Activated naive CD8-positive, alpha-beta T cell treated with anti-CD3 and anti-CD28 coated beads, Interleukin-2, amount 50 U/mL, for 24 hours (primary cell): Measurements from ENCODE around the gene GPBAR1.
"Not testable (repeated sequence)": the region's sequence is repeated elsewhere in the genome, so short reads cannot be mapped to it uniquely, and the experiment has no call there.

Experiments used
- ATAC-seq: fragments of 150-1000 bp; cut with Tn5 transposase; one replicate; pipeline ENCODE4 v1.10.0; 2021
- DNase-seq: peaks from one replicate; pipeline ENCODE4 v3.0.0; 2021
- H3K27ac Mint-ChIP-seq: one replicate; pipeline ENCODE4 v1.8.0; 2021; ENCODE audit warnings: mild to moderate bottlenecking, mixed read lengths
- H3K27me3 Mint-ChIP-seq: one replicate; pipeline ENCODE4 v1.8.0; 2021; ENCODE audit warnings: mixed read lengths
- H3K36me3 Mint-ChIP-seq: one replicate; pipeline ENCODE4 v1.8.0; 2021; ENCODE audit warnings: low read depth, mixed read lengths
- H3K4me1 Mint-ChIP-seq: one replicate; pipeline ENCODE4 v1.8.0; 2021; ENCODE audit warnings: mixed read lengths
- H3K4me3 Mint-ChIP-seq: one replicate; pipeline ENCODE4 v1.8.0; 2021; ENCODE audit warnings: mild to moderate bottlenecking, moderate library complexity, mixed read lengths
- H3K9me3 Mint-ChIP-seq: one replicate; pipeline ENCODE4 v1.8.0; 2021; ENCODE audit warnings: mixed read lengths

GPBAR1 gene

GRCh38 chr2:218270721-218271486, 10.1 kb downstream of the GPBAR1 start:
- Mint-ChIP-seq H3K4me1 (peaks cover 38% of the 10 kb centered on the region), H3K27me3 (no peaks in the 10 kb centered on the region), H3K4me3 (peak overlapping the region; percentile 97), H3K27ac (peak overlapping the region; percentile 95), H3K36me3 (peaks cover 21% of the 10 kb centered on the region), H3K9me3 (no peaks in the 10 kb centered on the region)
- no peak for DNase-seq
- ATAC-seq: no peak

- H3K9me3 Mint-ChIP-seq: no peaks in the 10 kb centered on the region
- peak overlapping the region; percentile 97 for H3K4me3 Mint-ChIP-seq
- no peak overlapping the region for H3K27ac Mint-ChIP-seq
- H3K27me3 Mint-ChIP-seq: no peaks in the 10 kb centered on the region
- ATAC-seq (no peak), DNase-seq (no peak)
- peaks cover 37% of the 10 kb centered on the region for H3K4me1 Mint-ChIP-seq
- H3K36me3 Mint-ChIP-seq: peaks cover 21% of the 10 kb centered on the region
These were observed 10.6 kb downstream of the GPBAR1 start for GRCh38 chr2:218271487-218271797.

DNA sequence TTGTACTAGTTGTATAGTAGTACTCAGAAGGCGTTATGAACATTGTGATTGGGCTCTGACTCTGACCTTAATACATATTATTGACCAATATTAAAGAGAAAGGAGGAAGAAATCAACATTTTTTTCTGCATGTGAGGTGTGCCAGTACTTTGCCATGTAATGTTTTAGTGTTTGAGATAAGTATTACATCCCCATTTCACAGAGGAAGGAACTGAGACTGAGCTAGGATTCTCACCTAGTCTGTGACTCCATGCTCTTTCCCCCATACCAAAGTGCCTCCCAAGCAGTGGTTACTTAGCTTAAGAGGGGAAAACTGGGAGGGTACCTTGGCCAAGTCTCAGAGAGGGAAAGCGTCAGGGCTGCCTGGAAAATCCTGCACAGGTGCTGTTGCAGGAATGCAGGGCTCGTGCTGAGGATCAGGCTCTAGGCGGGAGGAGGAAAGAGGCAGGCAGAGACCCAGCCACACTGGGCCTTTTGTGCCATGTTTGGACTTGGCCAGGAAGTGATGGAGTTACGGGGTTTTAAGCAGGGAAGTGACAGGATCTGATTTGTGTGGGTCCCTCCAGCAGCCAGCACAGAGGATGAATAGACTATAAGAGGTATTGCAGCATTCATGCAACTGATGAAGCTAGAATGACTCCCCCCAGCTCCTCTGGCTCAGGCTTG, 11.2 kb downstream of the GPBAR1 start:
- Mint-ChIP-seq H3K27ac (no peak overlapping the region), H3K27me3 (no peaks in the 10 kb centered on the region), H3K4me3 (peak overlapping the region; percentile 97), H3K9me3 (no peaks in the 10 kb centered on the region), H3K36me3 (peaks cover 18% of the 10 kb centered on the region), H3K4me1 (peaks cover 37% of the 10 kb centered on the region)
- no peak for ATAC-seq
- no peak for DNase-seq

DNA sequence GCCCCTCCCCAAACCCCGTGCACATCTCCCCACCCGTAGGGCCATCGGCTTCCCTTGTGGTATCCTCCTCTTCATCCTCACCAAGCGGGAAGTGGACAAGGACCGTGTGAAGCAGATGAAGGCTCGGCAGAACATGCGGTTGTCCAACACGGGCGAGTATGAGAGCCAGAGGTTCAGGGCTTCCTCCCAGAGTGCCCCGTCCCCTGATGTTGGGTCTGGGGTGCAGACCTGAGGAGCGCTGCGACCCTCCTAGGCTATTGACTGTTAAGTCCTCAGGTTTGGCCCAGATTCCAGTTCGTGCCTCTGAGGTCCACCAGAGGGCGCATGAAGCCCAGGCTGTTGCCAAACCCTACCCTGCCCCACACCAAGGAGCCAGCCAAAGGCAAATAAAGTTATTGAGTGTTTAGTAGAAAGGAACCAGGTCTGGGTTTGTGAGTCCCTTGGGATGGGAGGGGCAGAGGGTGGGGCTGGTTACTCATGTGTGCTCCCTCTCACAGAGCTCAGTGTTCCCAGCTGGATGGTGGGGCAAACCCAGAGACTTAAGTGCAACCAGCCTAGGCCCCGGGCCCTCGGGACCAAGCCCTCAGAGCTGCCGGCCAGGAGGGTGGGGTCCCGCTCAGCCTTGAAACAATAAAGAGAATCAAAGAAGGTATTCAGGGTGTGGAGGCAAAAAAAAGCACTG, 11.9 kb downstream of the GPBAR1 start:
- Mint-ChIP-seq H3K27me3 (no peaks in the 10 kb centered on the region), H3K27ac (no peak overlapping the region), H3K4me1 (peaks cover 31% of the 10 kb centered on the region), H3K9me3 (no peaks in the 10 kb centered on the region), H3K36me3 (peaks cover 12% of the 10 kb centered on the region), H3K4me3 (no peak overlapping the region)
- peak; percentile 25 for ATAC-seq
- peak; percentile 79 for DNase-seq

GRCh38 chr2:218273214-218273907, 12.5 kb downstream of the GPBAR1 start:
- Mint-ChIP-seq H3K4me1 (peaks cover 29% of the 10 kb centered on the region), H3K36me3 (peaks cover 11% of the 10 kb centered on the region)
- H3K27me3 Mint-ChIP-seq, H3K9me3 Mint-ChIP-seq, DNase-seq, H3K4me3 Mint-ChIP-seq, H3K27ac Mint-ChIP-seq, ATAC-seq: not testable (repeated sequence)

DNA sequence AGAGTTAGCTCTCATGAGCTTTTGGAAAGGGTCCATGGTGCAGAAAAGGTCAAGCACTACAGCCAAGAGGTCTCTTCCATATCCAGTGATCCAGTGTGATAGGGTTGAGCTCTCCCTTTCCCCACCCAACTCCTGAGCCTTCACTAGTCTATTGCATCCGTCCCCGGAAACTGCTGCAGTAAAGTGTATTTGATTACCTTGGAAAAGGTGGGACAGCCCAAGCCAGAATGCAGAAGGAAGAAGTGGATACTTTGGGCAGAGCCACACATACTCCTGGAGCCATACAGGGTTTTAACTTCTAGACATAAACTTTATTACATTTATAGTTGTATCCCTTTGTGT, 13.1 kb downstream of the GPBAR1 start:
- Mint-ChIP-seq H3K27me3 (no peaks in the 10 kb centered on the region), H3K4me1 (peaks cover 29% of the 10 kb centered on the region), H3K27ac (no peak overlapping the region), H3K9me3 (no peaks in the 10 kb centered on the region), H3K36me3 (peaks cover 11% of the 10 kb centered on the region), H3K4me3 (no peak overlapping the region)
- no peak for ATAC-seq
- no peak for DNase-seq

GRCh38 chr2:218274586-218274985, 13.8 kb downstream of the GPBAR1 start:
- ATAC-seq: no peak
- Mint-ChIP-seq H3K27me3 (no peaks in the 10 kb centered on the region), H3K27ac (peak overlapping the region; percentile 14), H3K9me3 (no peaks in the 10 kb centered on the region), H3K4me1 (peaks cover 22% of the 10 kb centered on the region), H3K36me3 (peaks cover 7% of the 10 kb centered on the region), H3K4me3 (no peak overlapping the region)
- no peak for DNase-seq

DNA sequence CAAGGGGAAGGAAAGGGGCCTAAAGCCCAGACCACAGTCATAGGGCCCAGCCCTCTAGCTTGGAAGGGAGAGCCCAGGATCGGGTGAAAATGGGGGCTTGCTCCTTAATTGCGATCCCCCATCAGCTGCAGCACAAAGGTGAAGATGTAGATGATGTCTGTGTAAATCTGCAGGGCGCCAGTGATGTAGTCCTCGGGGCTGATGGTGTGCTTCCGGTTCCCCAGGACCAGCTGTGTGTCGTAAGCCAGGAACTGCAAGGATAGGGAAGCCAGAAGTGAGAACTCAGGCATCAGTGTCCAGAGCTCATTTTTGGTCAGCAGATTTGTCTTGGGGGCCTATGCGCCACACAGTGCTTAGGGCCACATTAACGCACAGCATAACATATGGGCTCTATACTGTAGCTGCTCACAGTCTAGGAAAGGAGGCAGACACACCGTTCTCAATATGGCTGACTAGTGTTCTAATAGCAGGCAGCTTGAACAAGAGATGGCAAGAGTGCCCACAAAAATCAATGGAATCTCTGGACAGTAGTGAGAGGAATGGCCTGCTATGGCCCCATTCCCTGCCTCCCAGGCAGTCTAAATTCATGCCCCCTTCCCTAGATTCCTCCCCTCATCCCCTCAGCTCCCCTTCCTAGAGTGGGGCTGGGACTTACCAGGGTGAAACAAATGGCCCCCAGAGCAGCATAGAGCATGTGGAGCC, 14.7 kb downstream of the GPBAR1 start:
- Mint-ChIP-seq H3K27ac (no peak overlapping the region), H3K4me1 (peaks cover 20% of the 10 kb centered on the region), H3K9me3 (no peaks in the 10 kb centered on the region), H3K4me3 (no peak overlapping the region), H3K36me3 (peaks cover 13% of the 10 kb centered on the region), H3K27me3 (no peaks in the 10 kb centered on the region)
- ATAC-seq: no peak
- DNase-seq: no peak

DNA sequence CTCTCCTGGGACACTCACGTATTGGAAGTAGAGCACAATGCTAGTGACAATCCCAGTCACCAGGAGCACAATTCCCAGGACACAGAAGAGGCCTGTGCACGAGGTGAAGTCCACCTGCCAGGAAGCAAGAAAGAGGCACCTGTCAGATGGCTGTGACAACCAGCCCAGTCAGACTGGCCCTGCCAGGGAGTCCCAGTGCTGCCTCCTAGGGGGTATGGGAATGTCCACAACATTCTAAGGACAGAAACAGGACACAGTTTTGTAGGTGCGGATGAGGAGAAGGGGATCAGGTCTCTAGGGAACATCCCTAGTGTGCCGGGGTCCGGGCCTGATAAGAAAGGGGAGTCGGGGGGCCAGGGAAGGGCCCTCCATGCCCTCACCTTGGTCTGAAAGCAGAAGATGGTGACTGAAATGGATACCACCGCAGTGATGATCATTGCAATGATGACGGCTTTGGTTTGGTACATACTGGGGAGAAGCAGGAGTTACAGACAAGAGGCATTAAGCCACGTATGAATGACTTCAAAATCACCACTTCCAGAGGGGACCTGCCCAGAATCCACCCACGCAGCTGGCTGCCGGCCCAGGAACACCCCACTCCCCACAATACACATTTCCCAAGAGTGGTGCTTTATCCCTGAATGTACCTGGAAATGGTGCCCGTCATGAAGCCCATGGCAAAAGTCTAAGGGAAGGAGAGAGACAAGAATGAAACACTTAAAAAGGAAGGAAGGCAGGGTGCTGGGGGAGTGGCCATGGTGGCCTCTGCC, 16.4 kb downstream of the GPBAR1 start:
- Mint-ChIP-seq H3K36me3 (peaks cover 17% of the 10 kb centered on the region), H3K9me3 (no peaks in the 10 kb centered on the region), H3K4me3 (no peak overlapping the region), H3K27ac (peak overlapping the region; percentile 23), H3K4me1 (peaks cover 6% of the 10 kb centered on the region), H3K27me3 (no peaks in the 10 kb centered on the region)
- ATAC-seq (no peak), DNase-seq (no peak)

DNA sequence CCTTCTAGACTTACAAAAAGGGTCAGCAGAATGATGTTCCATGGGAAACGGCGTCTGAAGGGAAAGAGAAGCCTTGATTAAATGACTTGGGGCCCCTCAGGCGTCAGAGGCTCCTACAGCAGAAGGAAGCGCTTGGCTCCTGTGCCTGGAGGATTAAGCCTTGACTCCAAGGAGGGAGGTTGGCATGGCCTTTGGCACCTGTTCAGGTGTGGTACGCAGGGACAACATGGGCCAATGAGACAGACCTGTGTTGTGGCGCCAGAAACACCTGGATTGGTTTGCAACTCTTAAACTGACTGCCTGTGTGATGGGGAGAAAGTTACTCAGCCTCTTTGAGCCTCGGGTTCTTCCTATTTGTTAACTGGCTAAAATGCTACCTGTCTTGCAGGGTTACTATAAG, 17.1 kb downstream of the GPBAR1 start:
- H3K9me3 Mint-ChIP-seq: no peaks in the 10 kb centered on the region
- ATAC-seq (no peak), DNase-seq (no peak)
- no peaks in the 10 kb centered on the region for H3K27me3 Mint-ChIP-seq
- no peak overlapping the region for H3K27ac Mint-ChIP-seq
- peaks cover 5% of the 10 kb centered on the region for H3K4me1 Mint-ChIP-seq
- H3K4me3 Mint-ChIP-seq: no peak overlapping the region
- peaks cover 17% of the 10 kb centered on the region for H3K36me3 Mint-ChIP-seq

DNA sequence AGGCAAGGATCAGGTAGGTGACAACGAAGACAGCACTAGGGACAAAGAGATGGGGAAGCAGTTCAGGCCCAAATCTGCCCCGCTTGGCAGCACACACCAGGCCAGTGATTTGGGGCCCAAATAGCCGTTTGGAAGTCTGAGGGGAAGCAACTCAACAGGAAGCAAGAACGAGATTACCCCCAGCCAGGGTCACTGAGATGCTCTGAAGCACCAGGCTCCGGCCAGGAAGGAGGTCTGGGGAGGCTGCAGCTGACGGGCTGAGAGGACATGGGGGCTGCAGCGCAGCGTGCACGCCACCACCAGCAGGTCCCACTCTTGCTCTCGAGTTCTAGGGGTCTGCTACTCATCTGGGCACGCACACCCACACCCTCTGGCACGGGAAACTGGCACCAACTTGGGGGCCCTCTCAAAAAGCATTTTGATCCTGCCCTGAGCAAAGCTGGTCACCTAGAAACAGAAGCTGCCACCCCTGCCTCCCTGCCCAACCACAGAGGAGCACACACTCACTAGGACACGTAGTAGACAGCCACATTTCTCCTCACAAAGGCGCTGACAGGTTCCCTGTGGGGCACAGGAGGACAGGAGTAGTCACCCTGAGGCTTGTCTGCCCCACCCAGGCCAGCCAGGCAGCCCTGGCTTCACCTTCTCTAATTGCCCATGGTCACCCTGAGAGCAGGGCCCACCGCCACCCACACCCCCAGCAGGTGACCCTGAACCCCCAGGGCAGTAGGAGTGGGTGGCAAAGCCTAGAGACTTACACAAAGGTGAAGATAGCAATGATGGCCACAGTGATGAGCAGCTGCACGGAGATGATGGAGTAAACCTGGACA, 17.9 kb downstream of the GPBAR1 start:
- Mint-ChIP-seq H3K4me1 (peaks cover 9% of the 10 kb centered on the region), H3K4me3 (no peak overlapping the region), H3K27me3 (no peaks in the 10 kb centered on the region), H3K36me3 (peaks cover 17% of the 10 kb centered on the region), H3K27ac (no peak overlapping the region), H3K9me3 (no peaks in the 10 kb centered on the region)
- no peak for ATAC-seq
- no peak for DNase-seq

DNA sequence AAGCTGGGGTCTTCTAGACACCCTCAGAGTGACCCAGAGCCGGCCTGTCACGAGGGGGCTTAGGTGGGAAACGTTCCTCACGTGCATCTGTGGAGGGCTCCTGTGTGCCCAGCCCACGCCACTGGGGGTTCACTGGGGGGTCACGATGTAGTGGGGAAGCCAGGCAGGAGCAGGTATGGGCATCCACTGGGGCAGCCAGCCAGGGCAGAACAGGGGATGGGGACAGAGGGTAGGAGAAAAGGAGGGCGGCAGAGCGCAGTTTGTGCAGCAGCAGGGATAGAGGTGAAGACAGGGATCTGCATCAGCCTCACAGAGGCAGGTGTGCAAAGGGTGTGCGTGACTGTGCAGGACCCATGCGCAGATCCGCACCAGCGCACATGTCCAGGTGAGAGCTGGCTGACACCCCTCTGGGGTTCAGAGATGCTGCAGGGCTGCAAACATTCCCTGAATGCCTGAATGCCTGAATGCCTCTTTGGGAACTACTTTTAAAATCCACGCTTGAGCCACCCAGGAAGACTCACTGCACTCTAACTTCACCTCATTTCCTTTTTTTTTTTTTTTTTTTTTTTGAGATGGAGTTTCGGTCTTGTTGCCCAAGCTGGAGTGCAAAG, 19.6 kb downstream of the GPBAR1 start:
- H3K27me3 Mint-ChIP-seq: no peaks in the 10 kb centered on the region
- no peaks in the 10 kb centered on the region for H3K9me3 Mint-ChIP-seq
- no peak overlapping the region for H3K4me3 Mint-ChIP-seq
- ATAC-seq: no peak
- H3K36me3 Mint-ChIP-seq: peaks cover 15% of the 10 kb centered on the region
- peaks cover 26% of the 10 kb centered on the region for H3K4me1 Mint-ChIP-seq
- no peak for DNase-seq
- no peak overlapping the region for H3K27ac Mint-ChIP-seq

DNA sequence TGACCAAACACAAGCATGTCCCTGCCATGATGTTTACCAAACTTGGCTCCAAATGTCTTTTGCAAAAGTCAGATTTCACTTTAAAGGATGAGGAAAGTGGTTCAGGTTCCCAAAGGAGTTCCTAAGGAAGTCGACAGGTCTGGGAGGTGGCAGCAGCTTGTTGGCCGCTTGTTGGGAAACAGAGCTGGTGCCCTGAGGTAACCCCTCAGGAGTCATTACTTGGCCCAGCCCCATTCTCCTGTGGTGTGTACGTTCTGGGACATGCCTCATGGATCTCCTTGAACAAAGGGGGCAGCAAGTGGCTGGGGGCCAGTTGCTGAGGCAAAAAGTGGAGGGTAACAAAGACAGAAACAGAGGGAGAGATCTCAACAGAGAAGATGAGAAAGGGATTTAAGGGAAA, 20.6 kb downstream of the GPBAR1 start:
- no peak overlapping the region for H3K27ac Mint-ChIP-seq
- no peak overlapping the region for H3K4me3 Mint-ChIP-seq
- no peak for ATAC-seq
- H3K4me1 Mint-ChIP-seq: peaks cover 36% of the 10 kb centered on the region
- H3K9me3 Mint-ChIP-seq: no peaks in the 10 kb centered on the region
- peaks cover 13% of the 10 kb centered on the region for H3K36me3 Mint-ChIP-seq
- no peak for DNase-seq
- no peaks in the 10 kb centered on the region for H3K27me3 Mint-ChIP-seq
